HEK293 (cell line): Measurements from ENCODE around the gene SLC25A12.
A peak's percentile ranks its signal among the peaks of the same experiment; 100 is the strongest.

ENCODE experiments used
- KLF10 ChIP-seq: fragments of 450-650 bp; IDR thresholded peaks from 2 replicates; pipeline ENCODE4 v1.5.1; 2018; ENCODE audit warnings: missing biosample characterization, mild to moderate bottlenecking, missing genetic modification characterization
- MZF1 ChIP-seq: fragments of 450-650 bp; formaldehyde crosslinking; IDR thresholded peaks from 2 replicates; pipeline ENCODE4 v1.5.1; 2017; ENCODE audit warnings: missing biosample characterization, missing genetic modification characterization, borderline replicate concordance
- SCRT2 ChIP-seq: fragments of 450-650 bp; formaldehyde crosslinking; IDR thresholded peaks from 2 replicates; pipeline ENCODE4 v1.5.1; 2016; ENCODE audit warnings: missing biosample characterization, missing genetic modification characterization
- TCF7L2 ChIP-seq: IDR thresholded peaks from 2 replicates; pipeline ENCODE4 v1.6.1; 2011; ENCODE audit warnings: low read depth, mild to moderate bottlenecking, inconsistent platforms, low read length, moderate library complexity, borderline replicate concordance
- ZNF121 ChIP-seq: fragments of 450-650 bp; formaldehyde crosslinking; IDR thresholded peaks from 2 replicates; pipeline ENCODE4 v1.5.1; 2016; ENCODE audit warnings: missing biosample characterization, missing genetic modification characterization
- ZNF138 ChIP-seq: fragments of 450-650 bp; formaldehyde crosslinking; IDR thresholded peaks from 2 replicates; pipeline ENCODE4 v1.5.1; 2016; ENCODE audit warnings: missing biosample characterization, missing genetic modification characterization, borderline replicate concordance
- ZNF146 ChIP-seq: fragments of 450-650 bp; formaldehyde crosslinking; IDR thresholded peaks from 2 replicates; pipeline ENCODE4 v1.5.1; 2016; ENCODE audit warnings: missing biosample characterization, missing genetic modification characterization
- ZNF169 ChIP-seq: fragments of 450-650 bp; formaldehyde crosslinking; IDR thresholded peaks from 2 replicates; pipeline ENCODE4 v1.5.1; 2016; ENCODE audit warnings: missing biosample characterization, missing genetic modification characterization
- ZNF292 ChIP-seq: fragments of 450-650 bp; formaldehyde crosslinking; IDR thresholded peaks from 2 replicates; pipeline ENCODE4 v1.5.1; 2016; ENCODE audit warnings: low read depth, missing biosample characterization, missing genetic modification characterization, borderline replicate concordance
- ZNF416 ChIP-seq: fragments of 450-650 bp; formaldehyde crosslinking; IDR thresholded peaks from 2 replicates; pipeline ENCODE4 v1.5.1; 2016; ENCODE audit warnings: missing biosample characterization, missing genetic modification characterization
- ZNF433 ChIP-seq: fragments of 450-650 bp; formaldehyde crosslinking; IDR thresholded peaks from 2 replicates; pipeline ENCODE4 v1.5.1; 2016; ENCODE audit warnings: missing biosample characterization, missing genetic modification characterization, low read depth
- ZNF549 ChIP-seq: fragments of 450-650 bp; IDR thresholded peaks from 2 replicates; pipeline ENCODE4 v1.5.1; 2018; ENCODE audit warnings: missing biosample characterization, missing genetic modification characterization, mild to moderate bottlenecking, inconsistent platforms, moderate library complexity
- ZNF626 ChIP-seq: fragments of 450-650 bp; sonication (Bioruptor Pico); formaldehyde crosslinking; IDR thresholded peaks from 2 replicates; pipeline ENCODE4 v1.5.1; 2018; ENCODE audit warnings: missing biosample characterization, missing genetic modification characterization, inconsistent platforms
- ZNF670 ChIP-seq: fragments of 450-650 bp; formaldehyde crosslinking; IDR thresholded peaks from 2 replicates; pipeline ENCODE4 v1.5.1; 2016; ENCODE audit warnings: missing biosample characterization, missing genetic modification characterization, low read depth
- ZNF792 ChIP-seq: fragments of 450-650 bp; formaldehyde crosslinking; IDR thresholded peaks from 2 replicates; pipeline ENCODE4 v1.5.1; 2016; ENCODE audit warnings: missing biosample characterization, missing genetic modification characterization
- TF ChIP-seq, protein P1 (sequence below): fragments of 450-650 bp; formaldehyde crosslinking; IDR thresholded peaks from 2 replicates; pipeline ENCODE4 v1.5.1; 2016; ENCODE audit warnings: missing biosample characterization, missing genetic modification characterization, low read depth
- TF ChIP-seq, protein P2 (sequence below): fragments of 450-650 bp; formaldehyde crosslinking; IDR thresholded peaks from 2 replicates; pipeline ENCODE4 v1.5.1; 2017; ENCODE audit warnings: missing biosample characterization, missing genetic modification characterization
- TF ChIP-seq, protein P3 (sequence below): fragments of 450-650 bp; formaldehyde crosslinking; IDR thresholded peaks from 2 replicates; pipeline ENCODE4 v1.5.1; 2017; ENCODE audit warnings: missing biosample characterization, mild to moderate bottlenecking, missing genetic modification characterization, moderate library complexity
- TF ChIP-seq, protein P4 (sequence below): fragments of 450-650 bp; formaldehyde crosslinking; IDR thresholded peaks from 2 replicates; pipeline ENCODE4 v1.5.1; 2016; ENCODE audit warnings: missing biosample characterization, missing genetic modification characterization
- TF ChIP-seq, protein P5 (sequence below): fragments of 450-650 bp; formaldehyde crosslinking; IDR thresholded peaks from 2 replicates; pipeline ENCODE4 v1.5.1; 2016; ENCODE audit warnings: missing biosample characterization, missing genetic modification characterization
- TF ChIP-seq, protein P6 (sequence below): fragments of 450-650 bp; formaldehyde crosslinking; IDR thresholded peaks from 2 replicates; pipeline ENCODE4 v1.5.1; 2016; ENCODE audit warnings: missing biosample characterization, missing genetic modification characterization
- TF ChIP-seq, protein P7 (sequence below): fragments of 450-650 bp; formaldehyde crosslinking; IDR thresholded peaks from 2 replicates; pipeline ENCODE4 v1.5.1; 2016; ENCODE audit warnings: missing biosample characterization, missing genetic modification characterization
- TF ChIP-seq, protein P8 (sequence below): fragments of 450-650 bp; formaldehyde crosslinking; IDR thresholded peaks from 2 replicates; pipeline ENCODE4 v1.5.1; 2016; ENCODE audit warnings: missing biosample characterization, missing genetic modification characterization
- TF ChIP-seq, protein P9 (sequence below): fragments of 450-650 bp; formaldehyde crosslinking; IDR thresholded peaks from 2 replicates; pipeline ENCODE4 v1.5.1; 2016; ENCODE audit warnings: missing biosample characterization, missing genetic modification characterization, borderline replicate concordance

The SLC25A12 gene

DNA sequence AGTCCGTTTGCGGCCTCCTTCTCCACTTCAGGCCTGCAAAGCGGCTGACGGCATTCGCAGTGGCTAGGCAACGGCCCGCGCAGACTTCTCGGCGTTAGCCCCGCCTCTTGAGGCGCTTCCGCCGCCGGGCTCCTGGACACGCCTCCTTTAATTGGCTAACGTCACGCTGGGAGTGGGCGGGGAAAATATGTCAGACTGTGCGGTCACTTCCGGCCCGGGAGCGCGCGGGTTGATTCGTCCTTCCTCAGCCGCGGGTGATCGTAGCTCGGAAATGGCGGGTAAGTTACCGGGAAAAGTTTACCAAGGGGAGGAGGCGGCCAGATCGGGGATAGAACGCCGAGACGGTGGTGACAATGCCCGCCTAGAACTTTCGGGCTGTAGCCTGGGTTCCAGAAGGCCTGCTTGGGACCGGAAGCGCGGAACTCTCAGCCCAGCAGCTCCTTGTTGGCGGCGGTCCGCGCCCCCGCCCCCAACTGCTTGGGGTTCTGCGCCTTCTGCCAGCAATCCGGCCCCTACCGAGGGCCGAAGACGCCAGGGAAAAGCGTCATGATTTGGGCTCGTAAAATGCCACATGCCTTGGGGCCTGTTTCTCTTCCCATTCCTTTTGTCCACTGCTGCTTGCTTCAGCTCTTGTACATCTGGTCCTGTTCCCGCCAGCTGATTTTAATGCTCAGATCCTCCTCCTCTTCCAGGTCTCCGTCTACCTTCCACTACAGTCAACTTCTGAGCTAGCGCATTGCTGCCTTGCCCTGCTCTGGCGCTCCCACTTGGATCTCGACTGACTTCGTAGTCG is 28.4 kb upstream of the SLC25A12 start, which contains the start of gene HAT1 (continued):
- TF ChIP-seq, protein P1, sequence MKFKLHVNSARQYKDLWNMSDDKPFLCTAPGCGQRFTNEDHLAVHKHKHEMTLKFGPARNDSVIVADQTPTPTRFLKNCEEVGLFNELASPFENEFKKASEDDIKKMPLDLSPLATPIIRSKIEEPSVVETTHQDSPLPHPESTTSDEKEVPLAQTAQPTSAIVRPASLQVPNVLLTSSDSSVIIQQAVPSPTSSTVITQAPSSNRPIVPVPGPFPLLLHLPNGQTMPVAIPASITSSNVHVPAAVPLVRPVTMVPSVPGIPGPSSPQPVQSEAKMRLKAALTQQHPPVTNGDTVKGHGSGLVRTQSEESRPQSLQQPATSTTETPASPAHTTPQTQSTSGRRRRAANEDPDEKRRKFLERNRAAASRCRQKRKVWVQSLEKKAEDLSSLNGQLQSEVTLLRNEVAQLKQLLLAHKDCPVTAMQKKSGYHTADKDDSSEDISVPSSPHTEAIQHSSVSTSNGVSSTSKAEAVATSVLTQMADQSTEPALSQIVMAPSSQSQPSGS (tag by site-specific recombination) = peak; percentile 73; the same call in 1 of the 2 replicates
- TF ChIP-seq ZNF792 (tag by site-specific recombination) = no peak
- peak; percentile 95 for TF ChIP-seq ZNF121 (tag by site-specific recombination)
- no peak for TF ChIP-seq TCF7L2
- TF ChIP-seq, protein P2, sequence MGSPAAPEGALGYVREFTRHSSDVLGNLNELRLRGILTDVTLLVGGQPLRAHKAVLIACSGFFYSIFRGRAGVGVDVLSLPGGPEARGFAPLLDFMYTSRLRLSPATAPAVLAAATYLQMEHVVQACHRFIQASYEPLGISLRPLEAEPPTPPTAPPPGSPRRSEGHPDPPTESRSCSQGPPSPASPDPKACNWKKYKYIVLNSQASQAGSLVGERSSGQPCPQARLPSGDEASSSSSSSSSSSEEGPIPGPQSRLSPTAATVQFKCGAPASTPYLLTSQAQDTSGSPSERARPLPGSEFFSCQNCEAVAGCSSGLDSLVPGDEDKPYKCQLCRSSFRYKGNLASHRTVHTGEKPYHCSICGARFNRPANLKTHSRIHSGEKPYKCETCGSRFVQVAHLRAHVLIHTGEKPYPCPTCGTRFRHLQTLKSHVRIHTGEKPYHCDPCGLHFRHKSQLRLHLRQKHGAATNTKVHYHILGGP = no peak
- TF ChIP-seq, protein P3, sequence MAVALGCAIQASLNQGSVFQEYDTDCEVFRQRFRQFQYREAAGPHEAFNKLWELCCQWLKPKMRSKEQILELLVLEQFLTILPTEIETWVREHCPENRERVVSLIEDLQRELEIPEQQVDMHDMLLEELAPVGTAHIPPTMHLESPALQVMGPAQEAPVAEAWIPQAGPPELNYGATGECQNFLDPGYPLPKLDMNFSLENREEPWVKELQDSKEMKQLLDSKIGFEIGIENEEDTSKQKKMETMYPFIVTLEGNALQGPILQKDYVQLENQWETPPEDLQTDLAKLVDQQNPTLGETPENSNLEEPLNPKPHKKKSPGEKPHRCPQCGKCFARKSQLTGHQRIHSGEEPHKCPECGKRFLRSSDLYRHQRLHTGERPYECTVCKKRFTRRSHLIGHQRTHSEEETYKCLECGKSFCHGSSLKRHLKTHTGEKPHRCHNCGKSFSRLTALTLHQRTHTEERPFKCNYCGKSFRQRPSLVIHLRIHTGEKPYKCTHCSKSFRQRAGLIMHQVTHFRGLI (tag by site-specific recombination) = 0 out of 2 replicates have a peak, but pooled peaks have one; percentile 16
- TF ChIP-seq, protein P4, sequence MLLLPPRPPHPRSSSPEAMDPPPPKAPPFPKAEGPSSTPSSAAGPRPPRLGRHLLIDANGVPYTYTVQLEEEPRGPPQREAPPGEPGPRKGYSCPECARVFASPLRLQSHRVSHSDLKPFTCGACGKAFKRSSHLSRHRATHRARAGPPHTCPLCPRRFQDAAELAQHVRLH (tag by site-specific recombination) = peak; percentile 75
- TF ChIP-seq, protein P5, sequence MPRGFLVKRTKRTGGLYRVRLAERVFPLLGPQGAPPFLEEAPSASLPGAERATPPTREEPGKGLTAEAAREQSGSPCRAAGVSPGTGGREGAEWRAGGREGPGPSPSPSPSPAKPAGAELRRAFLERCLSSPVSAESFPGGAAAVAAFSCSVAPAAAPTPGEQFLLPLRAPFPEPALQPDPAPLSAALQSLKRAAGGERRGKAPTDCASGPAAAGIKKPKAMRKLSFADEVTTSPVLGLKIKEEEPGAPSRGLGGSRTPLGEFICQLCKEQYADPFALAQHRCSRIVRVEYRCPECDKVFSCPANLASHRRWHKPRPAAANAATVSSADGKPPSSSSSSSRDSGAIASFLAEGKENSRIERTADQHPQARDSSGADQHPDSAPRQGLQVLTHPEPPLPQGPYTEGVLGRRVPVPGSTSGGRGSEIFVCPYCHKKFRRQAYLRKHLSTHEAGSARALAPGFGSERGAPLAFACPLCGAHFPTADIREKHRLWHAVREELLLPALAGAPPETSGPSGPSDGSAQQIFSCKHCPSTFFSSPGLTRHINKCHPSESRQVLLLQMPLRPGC (tag by site-specific recombination) = no peak
- TF ChIP-seq, protein P6, sequence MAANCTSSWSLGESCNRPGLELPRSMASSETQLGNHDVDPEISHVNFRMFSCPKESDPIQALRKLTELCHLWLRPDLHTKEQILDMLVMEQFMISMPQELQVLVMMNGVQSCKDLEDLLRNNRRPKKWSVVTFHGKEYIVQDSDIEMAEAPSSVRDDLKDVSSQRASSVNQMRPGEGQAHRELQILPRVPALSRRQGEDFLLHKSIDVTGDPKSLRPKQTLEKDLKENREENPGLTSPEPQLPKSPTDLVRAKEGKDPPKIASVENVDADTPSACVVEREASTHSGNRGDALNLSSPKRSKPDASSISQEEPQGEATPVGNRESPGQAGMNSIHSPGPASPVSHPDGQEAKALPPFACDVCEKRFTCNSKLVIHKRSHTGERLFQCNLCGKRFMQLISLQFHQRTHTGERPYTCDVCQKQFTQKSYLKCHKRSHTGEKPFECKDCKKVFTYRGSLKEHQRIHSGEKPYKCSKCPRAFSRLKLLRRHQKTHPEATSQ (tag by site-specific recombination) = no peak
- peak; percentile 88 for TF ChIP-seq KLF10 (tag by site-specific recombination)
- TF ChIP-seq ZNF433 (tag by site-specific recombination) = no peak
- TF ChIP-seq ZNF146 (tag by site-specific recombination) = no peak
- TF ChIP-seq, protein P7, sequence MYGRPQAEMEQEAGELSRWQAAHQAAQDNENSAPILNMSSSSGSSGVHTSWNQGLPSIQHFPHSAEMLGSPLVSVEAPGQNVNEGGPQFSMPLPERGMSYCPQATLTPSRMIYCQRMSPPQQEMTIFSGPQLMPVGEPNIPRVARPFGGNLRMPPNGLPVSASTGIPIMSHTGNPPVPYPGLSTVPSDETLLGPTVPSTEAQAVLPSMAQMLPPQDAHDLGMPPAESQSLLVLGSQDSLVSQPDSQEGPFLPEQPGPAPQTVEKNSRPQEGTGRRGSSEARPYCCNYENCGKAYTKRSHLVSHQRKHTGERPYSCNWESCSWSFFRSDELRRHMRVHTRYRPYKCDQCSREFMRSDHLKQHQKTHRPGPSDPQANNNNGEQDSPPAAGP = no peak
- TF ChIP-seq, protein P8, sequence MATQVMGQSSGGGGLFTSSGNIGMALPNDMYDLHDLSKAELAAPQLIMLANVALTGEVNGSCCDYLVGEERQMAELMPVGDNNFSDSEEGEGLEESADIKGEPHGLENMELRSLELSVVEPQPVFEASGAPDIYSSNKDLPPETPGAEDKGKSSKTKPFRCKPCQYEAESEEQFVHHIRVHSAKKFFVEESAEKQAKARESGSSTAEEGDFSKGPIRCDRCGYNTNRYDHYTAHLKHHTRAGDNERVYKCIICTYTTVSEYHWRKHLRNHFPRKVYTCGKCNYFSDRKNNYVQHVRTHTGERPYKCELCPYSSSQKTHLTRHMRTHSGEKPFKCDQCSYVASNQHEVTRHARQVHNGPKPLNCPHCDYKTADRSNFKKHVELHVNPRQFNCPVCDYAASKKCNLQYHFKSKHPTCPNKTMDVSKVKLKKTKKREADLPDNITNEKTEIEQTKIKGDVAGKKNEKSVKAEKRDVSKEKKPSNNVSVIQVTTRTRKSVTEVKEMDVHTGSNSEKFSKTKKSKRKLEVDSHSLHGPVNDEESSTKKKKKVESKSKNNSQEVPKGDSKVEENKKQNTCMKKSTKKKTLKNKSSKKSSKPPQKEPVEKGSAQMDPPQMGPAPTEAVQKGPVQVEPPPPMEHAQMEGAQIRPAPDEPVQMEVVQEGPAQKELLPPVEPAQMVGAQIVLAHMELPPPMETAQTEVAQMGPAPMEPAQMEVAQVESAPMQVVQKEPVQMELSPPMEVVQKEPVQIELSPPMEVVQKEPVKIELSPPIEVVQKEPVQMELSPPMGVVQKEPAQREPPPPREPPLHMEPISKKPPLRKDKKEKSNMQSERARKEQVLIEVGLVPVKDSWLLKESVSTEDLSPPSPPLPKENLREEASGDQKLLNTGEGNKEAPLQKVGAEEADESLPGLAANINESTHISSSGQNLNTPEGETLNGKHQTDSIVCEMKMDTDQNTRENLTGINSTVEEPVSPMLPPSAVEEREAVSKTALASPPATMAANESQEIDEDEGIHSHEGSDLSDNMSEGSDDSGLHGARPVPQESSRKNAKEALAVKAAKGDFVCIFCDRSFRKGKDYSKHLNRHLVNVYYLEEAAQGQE (tag by site-specific recombination) = no peak
- TF ChIP-seq SCRT2 (tag by site-specific recombination) = no peak
- TF ChIP-seq, protein P9, sequence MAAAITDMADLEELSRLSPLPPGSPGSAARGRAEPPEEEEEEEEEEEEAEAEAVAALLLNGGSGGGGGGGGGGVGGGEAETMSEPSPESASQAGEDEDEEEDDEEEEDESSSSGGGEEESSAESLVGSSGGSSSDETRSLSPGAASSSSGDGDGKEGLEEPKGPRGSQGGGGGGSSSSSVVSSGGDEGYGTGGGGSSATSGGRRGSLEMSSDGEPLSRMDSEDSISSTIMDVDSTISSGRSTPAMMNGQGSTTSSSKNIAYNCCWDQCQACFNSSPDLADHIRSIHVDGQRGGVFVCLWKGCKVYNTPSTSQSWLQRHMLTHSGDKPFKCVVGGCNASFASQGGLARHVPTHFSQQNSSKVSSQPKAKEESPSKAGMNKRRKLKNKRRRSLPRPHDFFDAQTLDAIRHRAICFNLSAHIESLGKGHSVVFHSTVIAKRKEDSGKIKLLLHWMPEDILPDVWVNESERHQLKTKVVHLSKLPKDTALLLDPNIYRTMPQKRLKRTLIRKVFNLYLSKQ = no peak
- TF ChIP-seq ZNF549 (tag by site-specific recombination) = no peak
- no peak for TF ChIP-seq ZNF670
- no peak for TF ChIP-seq ZNF169 (tag by site-specific recombination)
- no peak for TF ChIP-seq ZNF416 (tag by site-specific recombination)
- no peak for TF ChIP-seq MZF1 (tag by site-specific recombination)
- TF ChIP-seq ZNF138 (tag by site-specific recombination) = no peak
- TF ChIP-seq ZNF626 = no peak
- TF ChIP-seq ZNF292 (tag by site-specific recombination) = no peak
